Measurements from ENCODE around the gene SEC11C. TPM values are rescaled to one million over a fixed set of nuclear protein-coding genes. Genes with fewer than 3 reads are reported as not detected.

The SEC11C gene
- total RNA-seq, 4 donors from 2014 or later, result 25.9 to 48.0 (median 34.4) TPM

DNA sequence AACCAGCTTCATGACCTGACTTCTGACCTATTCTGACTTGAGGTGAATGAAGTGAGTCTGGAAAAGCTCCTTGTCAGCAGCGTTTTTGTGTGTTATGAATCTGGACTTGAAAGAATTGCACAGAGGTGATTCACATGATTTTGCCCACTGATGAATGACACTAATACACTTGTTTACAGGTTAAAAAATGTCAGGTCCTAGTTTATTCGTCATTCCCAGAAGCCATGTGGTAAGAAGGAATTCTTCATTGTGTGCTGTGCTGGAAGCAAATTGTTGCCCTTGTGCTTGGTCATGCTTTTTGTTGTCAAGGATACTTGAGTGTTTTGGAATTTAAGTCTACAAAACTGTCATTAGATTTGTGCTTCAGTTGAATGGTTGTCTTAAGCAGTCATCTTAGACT, 15.5 kb downstream of the SEC11C start:
- DNase-seq (ENCODE audit: low spot score in 2 of 2), result no peak
- 95% methylated on average over 2 of the region's 2 CpGs for WGBS
- no peaks in the 10 kb centered on the region for H3K4me1 ChIP-seq
- no peak overlapping the region for H3K27ac ChIP-seq
- H3K9me3 ChIP-seq, result no peaks in the 10 kb centered on the region
- TF ChIP-seq POLR2A (IDR thresholded peaks at IDR 0.05) (no peak), POLR2AphosphoS5 (IDR thresholded peaks at IDR 0.05) (no peak), EP300 (IDR thresholded peaks at IDR 0.05) (no peak)
- TF ChIP-seq, protein P1, sequence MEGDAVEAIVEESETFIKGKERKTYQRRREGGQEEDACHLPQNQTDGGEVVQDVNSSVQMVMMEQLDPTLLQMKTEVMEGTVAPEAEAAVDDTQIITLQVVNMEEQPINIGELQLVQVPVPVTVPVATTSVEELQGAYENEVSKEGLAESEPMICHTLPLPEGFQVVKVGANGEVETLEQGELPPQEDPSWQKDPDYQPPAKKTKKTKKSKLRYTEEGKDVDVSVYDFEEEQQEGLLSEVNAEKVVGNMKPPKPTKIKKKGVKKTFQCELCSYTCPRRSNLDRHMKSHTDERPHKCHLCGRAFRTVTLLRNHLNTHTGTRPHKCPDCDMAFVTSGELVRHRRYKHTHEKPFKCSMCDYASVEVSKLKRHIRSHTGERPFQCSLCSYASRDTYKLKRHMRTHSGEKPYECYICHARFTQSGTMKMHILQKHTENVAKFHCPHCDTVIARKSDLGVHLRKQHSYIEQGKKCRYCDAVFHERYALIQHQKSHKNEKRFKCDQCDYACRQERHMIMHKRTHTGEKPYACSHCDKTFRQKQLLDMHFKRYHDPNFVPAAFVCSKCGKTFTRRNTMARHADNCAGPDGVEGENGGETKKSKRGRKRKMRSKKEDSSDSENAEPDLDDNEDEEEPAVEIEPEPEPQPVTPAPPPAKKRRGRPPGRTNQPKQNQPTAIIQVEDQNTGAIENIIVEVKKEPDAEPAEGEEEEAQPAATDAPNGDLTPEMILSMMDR (IDR thresholded peaks at IDR 0.05), result no peak
- peaks cover 33% of the 10 kb centered on the region for H3K36me3 ChIP-seq
- H3K27me3 ChIP-seq, result no peaks in the 10 kb centered on the region
- no peak overlapping the region for H3K4me3 ChIP-seq

DNA sequence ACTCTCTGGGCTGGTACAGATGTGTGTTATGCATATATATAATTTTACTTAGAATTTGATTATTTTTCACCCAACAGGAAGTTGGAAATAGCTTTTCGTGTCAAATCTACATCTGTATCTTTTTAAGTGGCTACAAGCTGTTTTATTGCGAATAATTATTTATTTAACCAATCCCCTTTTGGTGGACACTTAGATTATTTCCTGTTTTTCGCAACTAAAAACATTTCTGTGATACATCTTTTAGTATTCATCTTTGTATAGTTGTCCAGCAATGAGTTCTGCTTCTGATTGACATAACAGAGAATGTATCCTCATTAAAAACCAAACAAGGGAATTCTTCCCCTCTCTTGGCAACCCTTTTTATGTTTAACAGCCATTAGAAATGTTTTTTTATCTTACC, 16.6 kb downstream of the SEC11C start:
- WGBS, result 84% methylated on average over 3 of the region's 3 CpGs
- Histone ChIP-seq H3K36me3 (peaks cover 29% of the 10 kb centered on the region), H3K4me3 (no peak overlapping the region), H3K27ac (no peak overlapping the region), H3K4me1 (no peaks in the 10 kb centered on the region), H3K27me3 (no peaks in the 10 kb centered on the region), H3K9me3 (no peaks in the 10 kb centered on the region)
- no peak for DNase-seq (ENCODE audit: low spot score in 2 of 2)
- no peak for TF ChIP-seq POLR2AphosphoS5 (IDR thresholded peaks at IDR 0.05)
- TF ChIP-seq, protein P1 (IDR thresholded peaks at IDR 0.05), result no peak
- TF ChIP-seq EP300 (IDR thresholded peaks at IDR 0.05), result no peak
- no peak for TF ChIP-seq POLR2A (IDR thresholded peaks at IDR 0.05)

DNA sequence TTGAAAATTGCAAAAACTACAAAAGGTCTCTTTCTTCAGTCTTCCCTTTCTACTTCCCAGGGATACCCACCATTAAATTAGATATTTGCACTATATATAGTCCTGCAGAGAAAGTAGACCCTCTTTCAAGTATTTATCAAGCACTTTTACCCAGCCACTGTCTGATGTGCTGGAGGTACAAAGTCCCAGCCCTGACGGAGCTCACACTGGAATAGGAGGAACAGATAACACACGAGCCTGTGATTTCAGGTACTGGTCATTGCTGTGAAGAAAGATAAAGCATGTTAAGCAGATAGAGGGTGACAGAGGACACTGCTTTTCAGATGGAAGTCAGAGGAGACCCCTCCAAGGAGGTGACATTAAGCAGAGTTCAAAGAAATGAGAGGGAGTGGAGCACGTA, 19.6 kb downstream of the SEC11C start:
- no peaks in the 10 kb centered on the region for H3K4me1 ChIP-seq
- H3K27me3 ChIP-seq, result no peaks in the 10 kb centered on the region
- TF ChIP-seq POLR2AphosphoS5 (IDR thresholded peaks at IDR 0.05) (no peak), POLR2A (IDR thresholded peaks at IDR 0.05) (no peak), EP300 (IDR thresholded peaks at IDR 0.05) (no peak)
- TF ChIP-seq, protein P1 (IDR thresholded peaks at IDR 0.05), result no peak
- no peak overlapping the region for H3K4me3 ChIP-seq
- H3K9me3 ChIP-seq, result no peaks in the 10 kb centered on the region
- peaks cover 10% of the 10 kb centered on the region for H3K36me3 ChIP-seq
- H3K27ac ChIP-seq, result no peak overlapping the region
- WGBS, result 96% methylated on average over 3 of the region's 3 CpGs
- no peak for DNase-seq (ENCODE audit: low spot score in 2 of 2)

DNA sequence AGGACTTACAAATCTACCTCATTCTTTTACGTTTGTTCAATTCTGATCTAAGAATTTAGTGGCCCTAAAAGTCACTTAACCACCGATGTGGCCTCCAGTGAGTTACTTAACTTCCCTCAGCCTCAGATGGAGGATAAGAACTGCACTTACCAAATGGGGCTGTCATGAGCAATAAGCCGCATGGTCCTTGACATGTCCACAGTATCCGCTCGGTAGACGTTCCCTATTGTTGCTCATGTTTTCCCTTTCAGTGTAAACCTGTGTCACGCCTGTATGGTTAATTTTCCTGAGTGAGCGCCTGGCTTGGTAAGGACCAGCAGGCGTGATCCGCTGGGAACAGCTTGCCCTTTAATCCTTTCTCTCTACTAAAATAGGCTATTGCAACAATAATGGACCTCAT, 20.3 kb downstream of the SEC11C start:
- 86% methylated on average over 10 of the region's 10 CpGs for WGBS
- peaks cover 8% of the 10 kb centered on the region for H3K36me3 ChIP-seq

DNA sequence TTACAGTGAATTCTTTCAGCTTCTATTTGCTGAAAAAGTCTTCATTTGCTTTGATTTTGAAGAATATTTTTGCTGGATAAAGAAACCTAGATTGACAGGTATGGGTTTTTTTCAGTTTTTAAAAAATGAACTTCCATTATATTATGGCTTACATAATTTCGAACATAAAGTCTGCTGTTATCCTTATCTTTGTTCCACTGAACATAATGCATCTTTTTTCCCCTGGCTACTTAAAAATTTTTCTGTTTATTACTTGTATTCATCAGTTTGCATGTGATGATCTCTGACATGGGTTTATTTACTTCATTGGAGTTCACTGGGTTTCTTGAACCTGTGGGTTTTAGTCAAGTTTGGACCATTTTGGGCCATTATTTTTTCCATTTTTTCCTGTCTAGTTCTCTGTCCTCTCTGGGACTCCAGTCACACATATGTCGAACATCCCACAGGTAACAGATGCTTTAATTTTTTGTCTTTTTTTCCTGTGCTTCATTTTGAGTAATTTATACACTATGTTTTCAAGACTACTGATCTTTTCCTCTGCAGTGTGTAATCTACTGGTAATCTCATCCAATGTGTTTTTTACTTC, 33.1 kb downstream of the SEC11C start:
- Histone ChIP-seq H3K4me3 (no peak overlapping the region), H3K27ac (no peak overlapping the region), H3K9me3 (no peaks in the 10 kb centered on the region), H3K36me3 (no peaks in the 10 kb centered on the region), H3K4me1 (no peaks in the 10 kb centered on the region), H3K27me3 (peaks cover 4% of the 10 kb centered on the region)
- TF ChIP-seq POLR2AphosphoS5 (IDR thresholded peaks at IDR 0.05), result no peak
- TF ChIP-seq, protein P1 (IDR thresholded peaks at IDR 0.05), result no peak
- DNase-seq (ENCODE audit: low spot score in 2 of 2), result no peak
- WGBS, result 91% methylated on average over 2 of the region's 2 CpGs

More for the DNA sequence above, 20.3 kb downstream of the SEC11C start:
- H3K4me3 ChIP-seq, result no peak overlapping the region
- no peaks in the 10 kb centered on the region for H3K9me3 ChIP-seq
- no peak for DNase-seq (ENCODE audit: low spot score in 2 of 2)
- no peaks in the 10 kb centered on the region for H3K27me3 ChIP-seq
- TF ChIP-seq POLR2A (IDR thresholded peaks at IDR 0.05) (no peak), EP300 (IDR thresholded peaks at IDR 0.05) (no peak), POLR2AphosphoS5 (IDR thresholded peaks at IDR 0.05) (no peak)
- TF ChIP-seq, protein P1 (IDR thresholded peaks at IDR 0.05), result no peak
- H3K27ac ChIP-seq, result no peak overlapping the region
- no peaks in the 10 kb centered on the region for H3K4me1 ChIP-seq
